T-helper 1 cell treated with Interleukin-12 subunit alpha and Interleukin-12 subunit beta and Interleukin-4 antibody, amounts not matched to agents 30 μg/mL and 1 μg/mL, for 36 hours (primary cell): Measurements from ENCODE around the gene STAB1.

Experiments used
- H3K27ac Mint-ChIP-seq: one replicate; pipeline ENCODE4 v1.8.0; 2021; ENCODE audit warnings: mild to moderate bottlenecking, mixed read lengths
- H3K27me3 Mint-ChIP-seq: one replicate; pipeline ENCODE4 v1.8.0; 2021; ENCODE audit warnings: low read depth, mixed read lengths
- H3K36me3 Mint-ChIP-seq: one replicate; pipeline ENCODE4 v1.8.0; 2021; ENCODE audit warnings: low read depth, mixed read lengths
- H3K4me1 Mint-ChIP-seq: one replicate; pipeline ENCODE4 v1.8.0; 2021; ENCODE audit warnings: low read depth, mixed read lengths
- H3K4me3 Mint-ChIP-seq: one replicate; pipeline ENCODE4 v1.8.0; 2021; ENCODE audit warnings: mild to moderate bottlenecking, moderate library complexity, mixed read lengths
- H3K9me3 Mint-ChIP-seq: one replicate; pipeline ENCODE4 v1.8.0; 2021; ENCODE audit warnings: mixed read lengths

Gene STAB1

GRCh38 chr3:52504977-52505376, 9.8 kb downstream of the STAB1 start:
- Mint-ChIP-seq H3K27me3 (no peaks in the 10 kb centered on the region), H3K9me3 (no peaks in the 10 kb centered on the region), H3K4me1 (no peaks in the 10 kb centered on the region), H3K27ac (no peak overlapping the region), H3K4me3 (no peak overlapping the region), H3K36me3 (no peaks in the 10 kb centered on the region)

- Mint-ChIP-seq H3K27me3 (no peaks in the 10 kb centered on the region), H3K27ac (no peak overlapping the region), H3K4me3 (no peak overlapping the region), H3K4me1 (no peaks in the 10 kb centered on the region), H3K9me3 (no peaks in the 10 kb centered on the region), H3K36me3 (no peaks in the 10 kb centered on the region)
These were observed 11.3 kb downstream of the STAB1 start for GRCh38 chr3:52506266-52506966.

GRCh38 chr3:52507359-52507758, 12.2 kb downstream of the STAB1 start:
- Mint-ChIP-seq H3K4me1 (no peaks in the 10 kb centered on the region), H3K4me3 (no peak overlapping the region), H3K27ac (no peak overlapping the region), H3K36me3 (no peaks in the 10 kb centered on the region), H3K9me3 (no peaks in the 10 kb centered on the region), H3K27me3 (no peaks in the 10 kb centered on the region)

- Mint-ChIP-seq H3K27me3 (no peaks in the 10 kb centered on the region), H3K9me3 (no peaks in the 10 kb centered on the region), H3K36me3 (no peaks in the 10 kb centered on the region), H3K4me3 (no peak overlapping the region), H3K4me1 (no peaks in the 10 kb centered on the region), H3K27ac (no peak overlapping the region)
These were observed 14.7 kb downstream of the STAB1 start for GRCh38 chr3:52509753-52510328.

DNA sequence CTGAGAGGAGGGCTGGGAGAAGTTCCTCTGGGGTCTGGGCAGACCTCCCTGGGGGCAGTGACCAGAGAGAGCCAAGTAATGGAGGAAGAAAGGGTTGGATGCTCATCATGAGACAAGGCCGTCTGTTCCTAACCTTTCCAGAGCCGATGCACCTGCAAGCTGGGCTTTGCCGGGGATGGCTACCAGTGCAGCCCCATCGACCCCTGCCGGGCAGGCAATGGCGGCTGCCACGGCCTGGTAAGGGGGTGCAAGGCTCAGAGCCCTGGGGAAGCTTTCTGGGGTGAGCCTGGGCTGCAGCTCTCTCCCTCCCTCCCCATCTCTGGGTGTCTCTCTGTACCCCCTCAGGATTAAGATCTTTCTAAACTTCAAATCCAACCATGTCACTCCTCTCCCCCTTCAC, 16.4 kb downstream of the STAB1 start:
- Mint-ChIP-seq H3K9me3 (no peaks in the 10 kb centered on the region), H3K27me3 (no peaks in the 10 kb centered on the region), H3K4me3 (no peak overlapping the region), H3K4me1 (no peaks in the 10 kb centered on the region), H3K36me3 (no peaks in the 10 kb centered on the region), H3K27ac (no peak overlapping the region)

DNA sequence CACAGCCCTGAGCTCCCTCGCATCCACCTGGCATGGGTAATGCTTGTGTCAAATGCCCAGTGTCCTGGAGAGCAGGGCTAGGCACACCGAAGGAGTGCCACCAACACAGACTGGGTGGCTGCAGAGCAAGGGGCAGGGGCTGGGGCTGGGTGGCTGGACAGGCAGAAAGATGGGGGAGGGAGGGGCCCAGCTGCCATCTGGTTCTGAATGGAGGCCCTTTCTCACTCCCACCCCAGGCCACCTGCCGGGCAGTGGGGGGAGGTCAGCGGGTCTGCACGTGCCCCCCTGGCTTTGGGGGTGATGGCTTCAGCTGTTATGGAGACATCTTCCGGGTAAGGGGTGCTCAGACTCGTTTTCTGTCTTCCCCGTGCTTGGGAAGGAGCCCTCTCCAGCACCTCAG, 17.0 kb downstream of the STAB1 start:
- Mint-ChIP-seq H3K27ac (no peak overlapping the region), H3K4me1 (no peaks in the 10 kb centered on the region), H3K9me3 (no peaks in the 10 kb centered on the region)

GRCh38 chr3:52512727-52513126, 17.6 kb downstream of the STAB1 start:
- Mint-ChIP-seq H3K36me3 (no peaks in the 10 kb centered on the region), H3K27ac (no peak overlapping the region), H3K9me3 (no peaks in the 10 kb centered on the region), H3K4me3 (no peak overlapping the region), H3K4me1 (no peaks in the 10 kb centered on the region), H3K27me3 (no peaks in the 10 kb centered on the region)

More for the DNA sequence above, 17.0 kb downstream of the STAB1 start:
- Mint-ChIP-seq H3K27me3 (no peaks in the 10 kb centered on the region), H3K4me3 (no peak overlapping the region), H3K36me3 (no peaks in the 10 kb centered on the region)

DNA sequence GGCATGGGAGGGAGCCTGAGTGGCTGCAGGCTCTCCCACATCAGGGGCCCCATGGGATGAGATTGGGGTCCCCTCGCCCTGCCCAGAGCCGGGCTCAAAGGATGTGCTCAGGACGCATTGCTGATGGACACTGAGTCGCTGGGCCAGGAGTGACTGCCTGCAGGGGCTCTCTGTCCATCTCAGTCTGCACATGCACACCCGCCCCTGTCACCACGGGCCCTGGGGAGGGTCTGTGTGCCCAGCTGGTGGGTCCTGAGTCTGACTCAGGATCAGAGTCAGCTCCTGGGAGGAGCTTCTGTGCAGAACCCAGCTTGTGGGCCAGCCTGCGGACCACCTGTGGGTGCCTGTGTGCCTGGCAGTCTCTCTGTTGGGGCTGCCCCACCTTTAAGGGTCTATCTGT, 18.1 kb downstream of the STAB1 start:
- H3K4me1 Mint-ChIP-seq = no peaks in the 10 kb centered on the region
- H3K36me3 Mint-ChIP-seq = no peaks in the 10 kb centered on the region
- H3K27me3 Mint-ChIP-seq = no peaks in the 10 kb centered on the region
- no peak overlapping the region for H3K4me3 Mint-ChIP-seq
- H3K27ac Mint-ChIP-seq = no peak overlapping the region
- no peaks in the 10 kb centered on the region for H3K9me3 Mint-ChIP-seq

GRCh38 chr3:52514576-52514975, 19.4 kb downstream of the STAB1 start:
- Mint-ChIP-seq H3K36me3 (no peaks in the 10 kb centered on the region), H3K27me3 (no peaks in the 10 kb centered on the region), H3K4me1 (no peaks in the 10 kb centered on the region), H3K9me3 (no peaks in the 10 kb centered on the region), H3K27ac (no peak overlapping the region), H3K4me3 (no peak overlapping the region)

DNA sequence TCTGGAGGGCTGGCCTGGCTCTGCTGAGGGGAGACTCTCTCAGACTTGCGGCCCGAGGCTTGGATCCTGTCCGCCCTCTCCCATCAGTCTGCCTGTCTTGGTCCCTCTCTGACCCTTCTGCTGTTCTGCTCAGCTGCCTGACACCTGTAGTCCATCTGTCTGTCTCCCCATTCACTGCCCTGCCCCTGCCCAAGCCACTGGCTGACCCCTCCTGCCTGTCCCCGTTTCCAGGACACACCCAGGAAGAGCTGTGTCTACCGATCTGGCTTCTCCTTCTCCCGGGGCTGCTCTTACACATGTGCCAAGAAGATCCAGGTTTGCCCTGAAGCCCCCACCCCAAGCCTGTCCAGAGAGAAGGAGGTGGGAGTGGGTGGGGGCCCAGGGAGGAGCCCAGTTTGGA, 20.1 kb downstream of the STAB1 start:
- H3K4me3 Mint-ChIP-seq = no peak overlapping the region
- no peaks in the 10 kb centered on the region for H3K4me1 Mint-ChIP-seq
- no peaks in the 10 kb centered on the region for H3K27me3 Mint-ChIP-seq
- no peaks in the 10 kb centered on the region for H3K36me3 Mint-ChIP-seq
- H3K9me3 Mint-ChIP-seq = no peaks in the 10 kb centered on the region
- H3K27ac Mint-ChIP-seq = no peak overlapping the region

DNA sequence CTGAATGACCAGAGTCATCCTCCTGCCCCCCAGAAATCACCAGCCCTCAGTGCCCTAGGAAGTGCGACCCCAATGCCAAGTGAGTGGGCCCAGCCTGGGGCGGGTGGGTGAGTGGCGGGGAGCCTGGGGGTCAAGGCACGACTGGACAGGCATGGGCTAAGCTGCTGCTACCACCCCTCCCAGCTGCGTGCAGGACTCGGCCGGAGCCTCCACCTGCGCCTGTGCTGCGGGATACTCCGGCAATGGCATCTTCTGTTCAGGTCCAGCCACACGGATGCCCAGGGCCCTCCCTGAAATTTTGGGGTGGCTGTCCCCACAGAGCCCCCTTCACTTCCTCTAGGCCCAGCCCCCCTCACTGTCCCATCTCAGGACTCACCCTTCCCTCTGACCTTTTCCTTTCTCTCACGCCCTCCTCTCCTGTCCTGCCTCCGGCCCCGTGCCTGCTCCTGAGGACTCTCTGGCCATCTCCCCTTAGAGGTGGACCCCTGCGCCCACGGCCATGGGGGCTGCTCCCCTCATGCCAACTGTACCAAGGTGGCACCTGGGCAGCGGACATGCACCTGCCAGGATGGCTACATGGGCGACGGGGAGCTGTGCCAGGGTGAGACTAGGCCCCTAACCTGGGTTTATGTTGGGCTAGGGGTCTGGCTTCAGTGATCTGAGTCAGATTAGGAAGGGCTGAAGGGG, 21.5 kb downstream of the STAB1 start:
- H3K9me3 Mint-ChIP-seq = no peaks in the 10 kb centered on the region
- no peaks in the 10 kb centered on the region for H3K36me3 Mint-ChIP-seq
- H3K27me3 Mint-ChIP-seq = no peaks in the 10 kb centered on the region
- H3K27ac Mint-ChIP-seq = no peak overlapping the region
- no peaks in the 10 kb centered on the region for H3K4me1 Mint-ChIP-seq
- H3K4me3 Mint-ChIP-seq = no peak overlapping the region

DNA sequence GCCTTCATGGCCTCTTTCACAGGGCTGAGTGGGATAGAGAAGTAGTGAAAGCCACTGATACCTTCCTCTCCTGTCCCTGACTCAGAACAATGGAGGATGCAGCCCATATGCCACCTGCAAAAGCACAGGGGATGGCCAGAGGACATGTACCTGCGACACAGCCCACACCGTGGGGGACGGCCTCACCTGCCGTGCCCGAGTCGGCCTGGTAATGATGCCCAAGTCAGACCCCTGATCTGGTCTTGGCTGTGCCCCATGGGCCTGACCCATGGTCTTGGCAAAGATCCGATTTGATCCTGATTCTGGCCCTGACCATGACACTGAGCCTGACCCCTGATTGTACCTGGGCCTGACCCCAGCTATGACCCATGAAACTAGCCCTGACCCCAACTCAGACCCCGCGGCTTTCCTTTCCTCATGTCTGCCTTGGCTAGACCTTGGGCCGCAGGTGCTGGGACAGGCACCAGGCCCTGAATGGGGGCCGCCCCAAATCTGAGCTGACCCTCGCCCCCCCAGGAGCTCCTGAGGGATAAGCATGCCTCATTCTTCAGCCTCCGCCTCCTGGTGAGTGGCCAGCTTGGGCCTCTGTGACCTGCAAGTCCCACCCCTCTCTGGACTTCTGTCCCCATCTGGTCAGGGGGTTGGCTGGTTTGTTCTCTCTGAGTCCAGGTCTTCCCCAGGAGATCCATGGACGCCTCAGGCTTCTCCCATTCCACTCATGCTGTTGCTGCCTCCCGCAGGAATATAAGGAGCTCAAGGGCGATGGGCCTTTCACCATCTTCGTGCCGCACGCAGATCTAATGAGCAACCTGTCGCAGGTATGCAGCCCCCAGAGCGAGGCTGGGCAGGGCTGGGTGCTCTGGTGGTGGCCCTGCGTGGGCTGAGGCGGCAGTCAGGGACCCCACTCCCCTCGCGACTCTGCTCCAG, 22.9 kb downstream of the STAB1 start:
- Mint-ChIP-seq H3K9me3 (no peaks in the 10 kb centered on the region), H3K36me3 (no peaks in the 10 kb centered on the region), H3K4me3 (no peak overlapping the region), H3K27me3 (no peaks in the 10 kb centered on the region), H3K4me1 (no peaks in the 10 kb centered on the region), H3K27ac (no peak overlapping the region)

DNA sequence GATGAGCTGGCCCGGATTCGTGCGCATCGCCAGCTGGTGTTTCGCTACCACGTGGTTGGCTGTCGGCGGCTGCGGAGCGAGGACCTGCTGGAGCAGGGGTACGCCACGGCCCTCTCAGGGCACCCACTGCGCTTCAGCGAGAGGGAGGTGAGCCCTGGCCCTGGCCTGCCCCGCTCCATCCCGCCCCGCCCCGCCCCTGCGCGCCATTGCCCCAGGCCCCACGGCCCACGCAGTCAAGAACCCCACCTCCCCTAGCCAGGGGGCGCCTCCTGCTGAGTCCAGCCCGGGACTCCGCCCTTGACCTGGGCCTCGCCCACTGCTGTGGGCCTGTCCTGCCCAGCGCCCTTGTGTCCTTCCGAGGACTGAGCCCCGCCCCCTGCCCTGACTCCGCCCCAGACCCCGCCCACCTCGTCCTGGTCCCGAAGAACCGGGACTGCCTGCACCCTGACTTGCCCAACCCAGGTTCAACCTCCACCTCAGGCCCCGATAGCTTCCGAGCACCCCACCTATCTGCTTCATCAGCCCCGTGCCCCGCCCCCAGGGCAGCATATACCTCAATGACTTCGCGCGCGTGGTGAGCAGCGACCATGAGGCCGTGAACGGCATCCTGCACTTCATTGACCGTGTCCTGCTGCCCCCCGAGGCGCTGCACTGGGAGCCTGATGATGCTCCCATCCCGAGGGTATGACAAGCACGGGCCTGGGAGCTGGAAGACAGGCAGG, 23.7 kb downstream of the STAB1 start:
- H3K36me3 Mint-ChIP-seq = no peaks in the 10 kb centered on the region

More for the DNA sequence above, 23.7 kb downstream of the STAB1 start:
- H3K4me1 Mint-ChIP-seq = no peaks in the 10 kb centered on the region
- H3K4me3 Mint-ChIP-seq = no peak overlapping the region
- H3K9me3 Mint-ChIP-seq = no peaks in the 10 kb centered on the region
- no peak overlapping the region for H3K27ac Mint-ChIP-seq
- H3K27me3 Mint-ChIP-seq = no peaks in the 10 kb centered on the region
